22Rv1 (cell line): ENCODE data around the gene CAMK1D.

ENCODE experiments used
- CTCF ChIP-seq: fragments of 450-650 bp; IDR thresholded peaks from 2 replicates; pipeline ENCODE4 v1.5.1; 2017; ENCODE audit warnings: mild to moderate bottlenecking
- ZFX ChIP-seq: fragments of 450-650 bp; IDR thresholded peaks from 2 replicates; pipeline ENCODE4 v1.6.1; 2017; ENCODE audit warnings: antibody characterized with exemption, borderline replicate concordance

DNA sequence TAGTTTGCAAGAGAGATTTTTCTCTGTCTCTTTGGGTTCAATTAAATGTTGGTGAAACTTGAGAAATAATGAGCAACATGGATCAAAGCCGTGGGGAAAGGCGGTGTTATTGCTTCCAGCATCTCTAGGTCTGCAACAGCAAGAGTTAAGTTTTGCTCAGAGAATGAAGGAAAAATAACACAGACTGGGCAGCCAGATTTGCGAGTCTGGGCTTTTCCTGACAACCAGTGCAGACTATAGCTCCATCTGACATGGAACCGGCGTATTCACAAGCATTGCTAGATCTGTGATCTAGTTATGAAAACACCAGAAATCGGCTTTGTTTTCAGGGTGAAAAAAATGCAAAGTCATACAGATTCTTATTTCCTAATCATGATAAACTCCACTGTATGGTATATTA, 110.4 kb downstream of the CAMK1D start:
- TF ChIP-seq CTCF (no peak), ZFX (no peak)
